HUES64 (cell line): ENCODE data around the gene MOB3B.

Experiments used
- H3K27ac ChIP-seq: 2 replicates; pipeline ENCODE4 v1.7.0; 2013; ENCODE audit warnings: low read depth, low read length, inconsistent platforms
- H3K27me3 ChIP-seq: 2 replicates; pipeline ENCODE4 v1.6.1; 2013; ENCODE audit warnings: mild to moderate bottlenecking, low read length; ENCODE audit not compliant: insufficient read depth
- H3K36me3 ChIP-seq: 2 replicates; pipeline ENCODE4 v1.6.1; 2013; ENCODE audit warnings: mild to moderate bottlenecking, low read length; ENCODE audit not compliant: insufficient read depth
- H3K4me1 ChIP-seq: 2 replicates; pipeline ENCODE4 v1.6.1; 2013; ENCODE audit warnings: mild to moderate bottlenecking, low read length, moderate library complexity; ENCODE audit not compliant: insufficient read depth
- H3K4me3 ChIP-seq: 2 replicates; pipeline ENCODE4 v1.5.1; 2013; ENCODE audit warnings: mild to moderate bottlenecking, low read length, moderate library complexity
- H3K9ac ChIP-seq: 2 replicates; pipeline ENCODE4 v1.6.1; 2013; ENCODE audit warnings: mild to moderate bottlenecking, low read depth, low read length
- H3K9me3 ChIP-seq: 2 replicates; pipeline ENCODE4 v1.6.1; 2013; ENCODE audit warnings: low read depth, low read length; ENCODE audit not compliant: insufficient read depth
- WGBS: fragments of 150-250, 120-280 bp; methylation state at CpG from one replicate; pipeline ENCODE4 v1.1.7; 2013; ENCODE audit warnings: missing lambda C conversion rate; 5-methylcytosine and 5-hydroxymethylcytosine counted together

MOB3B gene

DNA sequence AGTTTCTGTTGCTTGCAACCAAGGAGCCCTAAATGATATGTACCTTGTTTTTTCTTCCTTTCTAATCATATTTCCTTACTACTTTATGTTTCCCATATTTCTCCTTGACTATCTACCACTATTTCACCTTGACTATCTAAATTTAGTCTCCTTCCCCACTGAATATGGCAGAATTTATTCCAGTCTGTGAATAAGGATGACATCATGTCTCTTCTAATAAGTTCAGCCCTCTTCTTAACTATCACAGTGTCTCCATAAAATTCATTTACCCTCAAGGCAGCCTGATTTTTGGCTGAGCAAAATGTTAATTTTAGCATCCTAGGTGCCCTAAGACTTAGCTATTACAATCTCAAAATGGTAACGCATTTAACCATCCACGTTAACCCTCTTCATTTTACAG lies 133.1 kb downstream of the MOB3B start:
- no peak overlapping the region for H3K4me3 ChIP-seq
- H3K9ac ChIP-seq: no peak overlapping the region
- no peaks in the 10 kb centered on the region for H3K27me3 ChIP-seq
- H3K27ac ChIP-seq: no peak overlapping the region
- H3K36me3 ChIP-seq: no peaks in the 10 kb centered on the region
- peaks cover 50% of the 10 kb centered on the region for H3K4me1 ChIP-seq
- WGBS: 100% methylated on average over 2 of the region's 2 CpGs
- H3K9me3 ChIP-seq: no peaks in the 10 kb centered on the region

DNA sequence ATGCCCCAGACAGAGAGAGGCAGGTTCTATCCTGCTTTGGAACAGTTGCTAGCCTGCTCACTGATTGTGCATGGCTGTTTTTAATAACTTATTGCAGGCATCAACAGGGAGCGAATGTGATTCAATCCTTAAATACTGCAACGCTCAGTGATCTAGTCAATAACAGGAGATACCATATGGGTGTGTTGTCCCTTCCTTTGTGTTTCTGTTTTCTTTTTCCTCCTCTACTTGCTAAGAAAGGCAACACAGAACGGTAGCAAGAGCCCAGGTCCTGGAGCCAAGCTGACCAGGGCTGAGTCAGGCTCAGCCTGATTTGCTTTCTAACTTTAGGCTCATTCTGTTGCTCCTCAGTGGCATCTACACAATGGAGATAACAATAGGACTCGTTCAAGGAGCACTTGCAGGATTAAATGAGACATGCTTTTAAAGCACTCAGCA lies 134.1 kb downstream of the MOB3B start:
- H3K4me1 ChIP-seq: peaks cover 53% of the 10 kb centered on the region
- H3K27me3 ChIP-seq: no peaks in the 10 kb centered on the region
- H3K9ac ChIP-seq: no peak overlapping the region
- H3K4me3 ChIP-seq: no peak overlapping the region
- WGBS: 51% methylated on average over 4 of the region's 4 CpGs
- H3K36me3 ChIP-seq: no peaks in the 10 kb centered on the region
- H3K9me3 ChIP-seq: no peaks in the 10 kb centered on the region
- peak overlapping the region; percentile 47; the same call in 1 of the 2 replicates for H3K27ac ChIP-seq

DNA sequence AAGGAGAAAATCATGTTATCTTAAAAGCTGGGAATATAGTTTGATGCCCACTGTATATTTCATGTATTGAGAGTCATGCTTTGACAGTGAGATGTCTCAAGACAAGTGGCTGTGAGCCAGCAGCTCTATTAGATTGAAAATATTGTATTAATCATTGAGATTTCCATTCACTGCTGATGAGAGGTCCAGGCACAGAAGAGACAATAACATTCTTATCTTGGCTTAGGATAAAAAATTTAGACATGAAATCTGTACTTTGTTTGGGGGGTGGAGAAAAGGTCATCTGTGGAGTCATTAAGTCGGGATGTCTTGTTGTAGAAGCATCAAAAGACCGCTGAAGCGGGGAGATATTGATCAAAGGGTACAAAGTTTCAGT lies 134.8 kb downstream of the MOB3B start:
- Histone ChIP-seq H3K9ac (no peak overlapping the region), H3K36me3 (no peaks in the 10 kb centered on the region), H3K9me3 (no peaks in the 10 kb centered on the region), H3K4me3 (no peak overlapping the region), H3K27me3 (no peaks in the 10 kb centered on the region), H3K4me1 (peaks cover 52% of the 10 kb centered on the region), H3K27ac (no peak overlapping the region)
- 88% methylated on average over 3 of the region's 3 CpGs for WGBS

DNA sequence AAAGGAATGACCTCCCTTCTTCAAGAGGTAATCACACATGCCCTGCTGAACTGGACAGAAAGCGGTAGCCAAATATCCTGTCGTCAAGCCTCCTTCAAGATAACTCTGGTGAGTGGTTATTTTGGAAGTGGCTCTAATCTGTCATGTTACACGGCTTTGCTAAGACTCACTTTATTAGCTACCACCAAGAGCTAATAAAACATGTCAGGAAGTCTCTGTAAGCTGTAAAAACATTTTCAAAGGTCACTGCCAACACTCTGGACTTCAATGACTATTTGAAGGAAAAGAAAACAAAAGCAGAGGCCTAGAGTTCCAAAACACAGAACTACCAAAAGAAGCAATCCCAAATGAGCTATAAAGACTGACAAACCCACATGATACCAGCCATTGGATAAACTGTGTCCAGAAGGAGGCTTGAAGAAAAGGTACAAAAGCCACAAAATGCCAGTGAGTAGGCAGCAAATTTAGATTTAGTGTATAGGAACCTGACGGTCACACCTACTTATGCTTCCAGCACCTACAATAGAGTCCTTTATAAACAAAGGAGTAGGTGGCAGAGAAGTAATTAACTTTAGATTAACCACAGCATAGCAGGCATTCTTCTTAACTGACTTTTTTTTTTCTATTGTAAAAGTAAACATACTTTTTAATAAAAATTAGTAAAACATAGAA lies 135.3 kb downstream of the MOB3B start:
- Histone ChIP-seq H3K27ac (no peak overlapping the region; the same call in 1 of the 2 replicates), H3K9me3 (no peaks in the 10 kb centered on the region), H3K36me3 (no peaks in the 10 kb centered on the region), H3K4me1 (peaks cover 47% of the 10 kb centered on the region), H3K27me3 (no peaks in the 10 kb centered on the region), H3K9ac (no peak overlapping the region), H3K4me3 (no peak overlapping the region)
- WGBS: 88% methylated on average over 3 of the region's 4 CpGs

DNA sequence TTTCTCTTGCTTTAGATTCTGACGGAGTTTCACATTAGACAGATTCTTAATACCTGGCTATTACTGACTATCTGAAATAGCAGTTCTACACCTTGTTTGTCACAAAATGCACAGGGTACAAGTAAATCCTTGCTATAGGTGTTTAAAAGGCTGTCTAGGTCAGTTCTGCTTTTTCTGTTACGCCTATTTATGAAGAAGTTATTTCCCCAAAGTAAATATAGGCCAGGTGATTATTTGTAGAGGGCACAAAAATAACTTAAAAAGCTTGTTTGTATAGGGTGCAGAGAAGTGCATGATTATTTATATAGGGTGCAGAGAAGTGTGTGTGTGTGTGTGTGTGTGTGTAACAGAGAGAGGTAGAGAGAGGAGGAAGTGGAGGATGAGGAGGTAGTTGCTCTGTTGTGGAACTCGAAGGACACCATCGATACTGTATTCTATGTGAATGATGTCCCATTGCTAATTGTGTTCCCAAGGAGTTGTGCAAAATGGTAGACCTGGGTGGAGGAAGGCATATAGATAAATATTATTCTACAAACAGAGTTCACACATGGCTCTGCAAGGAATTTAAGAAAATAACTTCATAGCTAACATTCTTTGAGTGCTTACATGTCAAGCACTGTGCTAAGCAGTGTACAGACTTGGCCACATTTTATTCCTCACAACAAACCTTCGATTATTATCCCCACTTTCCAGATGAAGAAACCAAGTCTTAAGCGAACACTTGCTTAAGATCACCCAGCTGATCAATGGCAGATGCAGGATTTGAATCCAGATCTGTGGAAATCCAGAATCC lies 136.4 kb downstream of the MOB3B start:
- H3K9me3 ChIP-seq: no peaks in the 10 kb centered on the region
- peaks cover 37% of the 10 kb centered on the region for H3K4me1 ChIP-seq
- H3K4me3 ChIP-seq: no peak overlapping the region
- H3K9ac ChIP-seq: no peak overlapping the region
- no peaks in the 10 kb centered on the region for H3K27me3 ChIP-seq
- H3K36me3 ChIP-seq: no peaks in the 10 kb centered on the region
- WGBS: 98% methylated on average over 6 of the region's 6 CpGs
- no peak overlapping the region for H3K27ac ChIP-seq

DNA sequence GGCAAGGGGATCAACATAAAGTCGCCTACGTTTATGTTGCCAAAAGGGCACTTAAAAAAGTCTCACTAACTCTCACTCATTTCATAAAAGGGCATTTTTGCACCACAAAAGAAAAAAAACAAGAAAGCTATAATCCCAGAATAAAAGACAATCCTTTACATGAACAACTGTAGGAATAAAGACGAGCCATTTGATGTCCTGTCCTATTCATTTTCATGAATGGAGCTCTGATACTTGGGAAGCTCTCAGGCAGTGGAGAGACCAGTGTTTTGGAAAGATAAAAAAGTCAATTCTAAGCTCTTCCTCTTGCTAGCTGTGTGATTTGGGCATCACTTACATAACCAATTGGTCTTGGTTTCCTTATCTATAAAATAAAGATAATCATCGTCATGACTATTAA lies 137.2 kb downstream of the MOB3B start:
- Histone ChIP-seq H3K27ac (no peak overlapping the region), H3K36me3 (no peaks in the 10 kb centered on the region), H3K9me3 (no peaks in the 10 kb centered on the region), H3K9ac (no peak overlapping the region), H3K27me3 (no peaks in the 10 kb centered on the region), H3K4me3 (no peak overlapping the region), H3K4me1 (peaks cover 41% of the 10 kb centered on the region)
- 94% methylated on average over 4 of the region's 4 CpGs for WGBS

DNA sequence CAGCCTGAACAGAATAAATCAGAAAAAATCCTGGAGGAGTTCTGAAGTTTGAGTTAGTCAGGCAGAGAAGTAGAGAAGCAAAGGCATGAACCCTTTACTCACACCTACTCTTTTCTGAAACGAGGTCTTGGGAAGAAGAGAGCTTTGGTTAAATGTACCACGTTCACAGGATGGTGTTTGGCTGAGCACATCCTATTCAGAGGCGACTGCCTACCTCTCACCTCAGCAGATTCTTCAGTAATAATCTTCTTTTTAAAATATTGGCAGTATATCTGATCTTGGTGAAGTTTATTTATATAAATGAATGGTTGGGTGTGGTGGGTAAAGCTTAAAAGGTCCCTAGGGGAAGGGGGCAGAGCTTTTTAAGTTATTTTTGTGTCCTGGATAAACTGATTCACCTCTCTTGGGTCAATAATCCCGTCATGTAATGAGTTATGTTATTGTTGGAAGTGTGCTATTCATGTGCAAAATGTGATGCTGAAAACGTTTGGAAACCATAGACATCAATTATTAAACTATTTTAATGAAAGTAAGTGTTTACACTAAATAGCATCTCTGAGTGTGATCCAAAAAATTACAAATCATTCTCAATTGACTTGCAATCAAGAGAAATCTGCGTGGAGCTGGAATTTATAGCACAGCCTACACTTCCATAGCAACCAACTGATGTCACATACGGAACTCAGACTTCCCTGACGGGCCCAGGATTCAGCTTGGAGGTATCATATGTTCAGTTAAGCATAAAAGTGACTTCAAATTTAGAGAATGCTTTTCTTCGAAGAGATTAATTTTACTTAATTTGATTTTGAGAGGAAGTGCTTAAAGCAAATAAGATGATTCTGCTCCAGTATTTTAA lies 138.3 kb downstream of the MOB3B start:
- Histone ChIP-seq H3K4me1 (peaks cover 47% of the 10 kb centered on the region), H3K27me3 (no peaks in the 10 kb centered on the region), H3K4me3 (no peak overlapping the region), H3K27ac (no peak overlapping the region), H3K9me3 (no peaks in the 10 kb centered on the region), H3K36me3 (no peaks in the 10 kb centered on the region), H3K9ac (no peak overlapping the region)
- 91% methylated on average over 8 of the region's 9 CpGs for WGBS

DNA sequence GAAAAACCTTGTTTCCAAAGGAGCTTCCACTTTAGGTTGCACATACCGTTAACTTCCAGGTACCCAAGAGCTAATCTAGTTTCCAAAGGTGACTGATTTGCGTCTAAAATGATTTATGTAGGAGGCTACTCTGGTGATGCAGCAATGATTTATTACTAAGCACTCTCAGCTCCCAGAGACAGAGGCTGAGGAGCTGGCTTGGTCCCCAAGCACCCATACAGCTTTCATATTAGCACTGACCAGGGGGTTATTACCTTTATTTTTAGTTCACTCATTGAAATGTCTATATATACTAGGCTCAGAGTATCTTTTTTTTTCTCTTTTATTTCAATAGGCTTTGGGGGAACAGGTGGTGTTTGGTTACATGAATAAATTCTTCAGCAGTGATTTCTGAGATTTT lies 141.5 kb downstream of the MOB3B start:
- 82% methylated on average over 2 of the region's 2 CpGs for WGBS
- no peaks in the 10 kb centered on the region for H3K36me3 ChIP-seq
- no peak overlapping the region for H3K27ac ChIP-seq
- no peak overlapping the region for H3K4me3 ChIP-seq
- H3K27me3 ChIP-seq: no peaks in the 10 kb centered on the region
- no peaks in the 10 kb centered on the region for H3K9me3 ChIP-seq
- H3K4me1 ChIP-seq: peaks cover 21% of the 10 kb centered on the region
- H3K9ac ChIP-seq: no peak overlapping the region

DNA sequence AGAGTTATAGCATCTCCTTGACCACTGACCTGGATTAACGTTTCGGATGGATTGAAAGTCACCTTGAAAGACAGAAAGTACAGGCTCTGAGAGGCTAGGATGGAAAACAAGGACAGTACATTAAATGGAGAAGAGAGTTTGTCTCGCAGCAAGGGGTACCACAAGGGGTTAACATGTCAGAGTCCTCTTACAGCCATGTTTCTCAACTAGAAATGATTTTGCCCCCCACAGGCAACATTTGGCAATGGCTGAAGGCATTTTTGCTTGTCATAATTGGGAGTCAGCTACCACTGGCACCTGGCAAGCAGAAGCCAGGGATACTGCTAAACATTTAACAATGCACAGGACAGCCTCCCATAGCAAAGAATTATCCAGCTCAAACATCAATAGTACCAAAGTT lies 141.9 kb downstream of the MOB3B start:
- H3K4me3 ChIP-seq: no peak overlapping the region
- peaks cover 21% of the 10 kb centered on the region for H3K4me1 ChIP-seq
- no peaks in the 10 kb centered on the region for H3K36me3 ChIP-seq
- H3K27me3 ChIP-seq: no peaks in the 10 kb centered on the region
- H3K27ac ChIP-seq: no peak overlapping the region
- WGBS: 88% methylated on average over 3 of the region's 3 CpGs
- H3K9ac ChIP-seq: no peak overlapping the region
- no peaks in the 10 kb centered on the region for H3K9me3 ChIP-seq

DNA sequence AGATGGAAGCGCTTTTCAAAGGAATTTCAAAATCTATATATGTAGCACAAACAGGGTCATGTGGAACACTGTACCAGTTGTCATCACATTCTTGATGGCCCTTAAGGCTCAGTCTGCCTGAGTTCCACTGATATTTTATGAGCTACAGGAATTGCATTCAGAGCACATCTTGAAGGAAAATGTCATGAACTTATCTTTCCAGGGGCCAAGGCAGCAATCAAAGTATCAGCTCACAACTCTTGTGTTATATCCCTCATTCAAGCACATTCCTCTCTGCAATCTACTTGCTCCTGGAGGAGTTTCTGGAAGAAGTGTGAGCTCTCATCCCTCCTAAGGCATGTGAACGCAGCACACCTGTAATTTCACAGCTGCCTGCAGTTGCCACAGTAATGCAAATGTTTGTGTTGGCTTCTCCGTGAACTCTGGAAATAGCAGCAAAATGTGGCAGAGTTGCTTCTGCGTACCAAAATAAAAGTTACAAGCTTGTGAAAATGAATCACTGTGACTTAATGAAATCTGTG lies 143.0 kb downstream of the MOB3B start:
- no peak overlapping the region for H3K4me3 ChIP-seq
- WGBS: 69% methylated on average over 4 of the region's 4 CpGs
- no peaks in the 10 kb centered on the region for H3K9me3 ChIP-seq
- no peaks in the 10 kb centered on the region for H3K36me3 ChIP-seq
- no peaks in the 10 kb centered on the region for H3K27me3 ChIP-seq
- no peak overlapping the region for H3K9ac ChIP-seq
- peaks cover 15% of the 10 kb centered on the region for H3K4me1 ChIP-seq
- no peak overlapping the region for H3K27ac ChIP-seq
